ENCODE data around the gene NDUFS8. TPM values are rescaled to one million over a fixed set of nuclear protein-coding genes. Genes with fewer than 3 reads are reported as not detected.

The NDUFS8 gene
- total RNA-seq, 1 experiment from 2014 or later, result 166 TPM

DNA sequence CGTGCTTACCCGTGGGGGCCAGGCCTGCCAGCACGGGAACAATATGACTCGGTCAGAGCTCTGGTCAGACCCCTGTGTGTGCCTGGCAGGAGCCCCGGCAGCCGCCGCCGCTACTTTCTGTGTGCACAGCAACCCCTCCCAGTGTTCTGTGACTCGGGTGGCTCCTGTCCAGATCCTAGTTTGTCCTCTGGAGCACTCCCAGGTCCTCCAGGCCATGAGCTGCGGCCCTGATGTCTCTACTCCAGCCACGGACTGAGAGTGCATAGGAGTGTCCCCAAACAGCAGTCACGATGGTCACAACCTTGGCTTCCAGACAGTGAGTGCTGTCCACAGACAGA, 3.2 kb downstream of the NDUFS8 start:
- TF ChIP-seq, protein P1, sequence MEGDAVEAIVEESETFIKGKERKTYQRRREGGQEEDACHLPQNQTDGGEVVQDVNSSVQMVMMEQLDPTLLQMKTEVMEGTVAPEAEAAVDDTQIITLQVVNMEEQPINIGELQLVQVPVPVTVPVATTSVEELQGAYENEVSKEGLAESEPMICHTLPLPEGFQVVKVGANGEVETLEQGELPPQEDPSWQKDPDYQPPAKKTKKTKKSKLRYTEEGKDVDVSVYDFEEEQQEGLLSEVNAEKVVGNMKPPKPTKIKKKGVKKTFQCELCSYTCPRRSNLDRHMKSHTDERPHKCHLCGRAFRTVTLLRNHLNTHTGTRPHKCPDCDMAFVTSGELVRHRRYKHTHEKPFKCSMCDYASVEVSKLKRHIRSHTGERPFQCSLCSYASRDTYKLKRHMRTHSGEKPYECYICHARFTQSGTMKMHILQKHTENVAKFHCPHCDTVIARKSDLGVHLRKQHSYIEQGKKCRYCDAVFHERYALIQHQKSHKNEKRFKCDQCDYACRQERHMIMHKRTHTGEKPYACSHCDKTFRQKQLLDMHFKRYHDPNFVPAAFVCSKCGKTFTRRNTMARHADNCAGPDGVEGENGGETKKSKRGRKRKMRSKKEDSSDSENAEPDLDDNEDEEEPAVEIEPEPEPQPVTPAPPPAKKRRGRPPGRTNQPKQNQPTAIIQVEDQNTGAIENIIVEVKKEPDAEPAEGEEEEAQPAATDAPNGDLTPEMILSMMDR (IDR thresholded peaks at IDR 0.05; ENCODE audit: unreplicated experiment), result no peak
- no peak for DNase-seq
- H3K36me3 Mint-ChIP-seq (ENCODE audit: insufficient read depth, unreplicated experiment), result peaks cover 65% of the 10 kb centered on the region
- H3K27me3 Mint-ChIP-seq (ENCODE audit: unreplicated experiment), result no peaks in the 10 kb centered on the region
- CTCF ChIA-PET, result interaction anchor here (0.6 to 0.7 kb wide), 2 partner anchors 25 to 605 kb away, joined by 3 read pairs; no protein-coding TSS in a partner anchor
- H3K4me1 Mint-ChIP-seq (ENCODE audit: low read depth, unreplicated experiment), result peaks cover 27% of the 10 kb centered on the region
- no peak overlapping the region for H3K27ac Mint-ChIP-seq (ENCODE audit: unreplicated experiment)
- intact Hi-C loops (cut with micrococcal nuclease; ENCODE audit: unreplicated experiment), result loop anchor here (10.0 kb wide), 1 partner anchor 171 kb away; no protein-coding TSS in a partner anchor
- BruUV-seq (replicated peaks), result no TSS peak
- no peak overlapping the region for H3K4me3 Mint-ChIP-seq (ENCODE audit: low read depth, unreplicated experiment)
- H3K9me3 Mint-ChIP-seq (ENCODE audit: low read depth, unreplicated experiment), result no peaks in the 10 kb centered on the region

DNA sequence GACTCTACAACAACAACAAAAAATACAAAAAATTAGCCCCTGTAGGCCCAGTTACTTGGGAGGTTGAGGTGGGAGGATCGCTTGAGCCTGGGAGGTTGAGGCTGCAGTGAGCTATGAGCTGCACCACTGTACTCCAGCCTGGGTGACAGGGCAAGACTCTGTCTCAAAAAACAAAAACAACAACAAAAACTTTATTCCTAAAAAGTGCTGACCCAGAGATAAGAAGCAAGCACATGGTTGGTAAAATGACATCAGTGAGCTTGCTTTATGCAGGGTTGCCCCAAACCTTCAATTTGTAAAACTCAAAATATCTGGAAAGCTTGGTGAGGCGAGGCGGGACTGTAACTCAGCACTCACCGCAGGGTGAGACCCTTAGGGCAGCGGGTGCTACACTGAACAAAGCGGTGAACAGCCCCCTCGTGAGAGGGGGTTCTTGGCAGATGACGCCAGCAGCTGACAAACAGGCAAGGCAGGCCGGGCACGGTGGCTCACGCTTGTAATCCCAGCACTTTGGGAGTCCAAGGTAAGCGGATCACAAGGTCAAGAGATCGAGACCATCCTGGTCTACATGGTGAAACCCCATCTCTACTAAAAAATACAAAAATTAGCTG, 4.9 kb downstream of the NDUFS8 start:
- no peak for DNase-seq
- no peaks in the 10 kb centered on the region for H3K9me3 Mint-ChIP-seq (ENCODE audit: low read depth, unreplicated experiment)
- H3K4me1 Mint-ChIP-seq (ENCODE audit: low read depth, unreplicated experiment), result peaks cover 17% of the 10 kb centered on the region
- H3K4me3 Mint-ChIP-seq (ENCODE audit: low read depth, unreplicated experiment), result no peak overlapping the region
- no peaks in the 10 kb centered on the region for H3K27me3 Mint-ChIP-seq (ENCODE audit: unreplicated experiment)
- H3K36me3 Mint-ChIP-seq (ENCODE audit: insufficient read depth, unreplicated experiment), result peaks cover 53% of the 10 kb centered on the region
- TF ChIP-seq, protein P1 (IDR thresholded peaks at IDR 0.05; ENCODE audit: unreplicated experiment), result no peak
- CTCF ChIA-PET, result no interaction called here
- intact Hi-C loops (cut with micrococcal nuclease; ENCODE audit: unreplicated experiment), result loop anchor here (10.0 kb wide), 1 partner anchor 169 kb away; no protein-coding TSS in a partner anchor
- BruUV-seq (replicated peaks), result no TSS peak
- H3K27ac Mint-ChIP-seq (ENCODE audit: unreplicated experiment), result no peak overlapping the region

DNA sequence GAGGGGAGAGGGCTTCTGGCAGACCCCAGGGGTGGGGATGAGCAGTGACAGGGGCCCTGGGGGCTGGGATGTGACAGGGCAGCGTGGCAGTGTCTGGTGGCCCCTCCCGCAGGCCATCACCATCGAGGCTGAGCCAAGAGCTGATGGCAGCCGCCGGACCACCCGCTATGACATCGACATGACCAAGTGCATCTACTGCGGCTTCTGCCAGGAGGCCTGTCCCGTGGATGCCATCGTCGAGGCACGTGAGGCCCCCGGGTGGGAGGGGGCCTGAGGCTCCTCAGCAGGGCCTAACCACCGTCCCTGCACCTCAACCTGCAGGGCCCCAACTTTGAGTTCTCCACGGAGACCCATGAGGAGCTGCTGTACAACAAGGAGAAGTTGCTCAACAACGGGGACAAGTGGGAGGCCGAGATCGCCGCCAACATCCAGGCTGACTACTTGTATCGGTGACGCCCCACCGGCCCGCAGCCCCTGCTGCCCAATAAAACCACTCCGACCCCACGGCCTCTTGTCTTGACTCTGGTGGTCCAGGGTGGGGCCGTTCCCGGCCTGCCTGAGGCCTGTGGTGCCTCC, 5.7 kb downstream of the NDUFS8 start:
- no peak overlapping the region for H3K27ac Mint-ChIP-seq (ENCODE audit: unreplicated experiment)
- TF ChIP-seq, protein P1 (IDR thresholded peaks at IDR 0.05; ENCODE audit: unreplicated experiment), result no peak
- DNase-seq, result no peak
- intact Hi-C loops (cut with micrococcal nuclease; ENCODE audit: unreplicated experiment), result loop anchor here (10.0 kb wide), 1 partner anchor 169 kb away; no protein-coding TSS in a partner anchor
- H3K4me3 Mint-ChIP-seq (ENCODE audit: low read depth, unreplicated experiment), result no peak overlapping the region
- no TSS peak for BruUV-seq (replicated peaks)
- no peaks in the 10 kb centered on the region for H3K27me3 Mint-ChIP-seq (ENCODE audit: unreplicated experiment)
- H3K4me1 Mint-ChIP-seq (ENCODE audit: low read depth, unreplicated experiment), result peaks cover 18% of the 10 kb centered on the region
- peaks cover 44% of the 10 kb centered on the region for H3K36me3 Mint-ChIP-seq (ENCODE audit: insufficient read depth, unreplicated experiment)
- CTCF ChIA-PET, result interaction anchor here (0.7 kb wide), 1 partner anchor 70 kb away, joined by 4 read pairs; no protein-coding TSS in a partner anchor
- H3K9me3 Mint-ChIP-seq (ENCODE audit: low read depth, unreplicated experiment), result no peaks in the 10 kb centered on the region

DNA sequence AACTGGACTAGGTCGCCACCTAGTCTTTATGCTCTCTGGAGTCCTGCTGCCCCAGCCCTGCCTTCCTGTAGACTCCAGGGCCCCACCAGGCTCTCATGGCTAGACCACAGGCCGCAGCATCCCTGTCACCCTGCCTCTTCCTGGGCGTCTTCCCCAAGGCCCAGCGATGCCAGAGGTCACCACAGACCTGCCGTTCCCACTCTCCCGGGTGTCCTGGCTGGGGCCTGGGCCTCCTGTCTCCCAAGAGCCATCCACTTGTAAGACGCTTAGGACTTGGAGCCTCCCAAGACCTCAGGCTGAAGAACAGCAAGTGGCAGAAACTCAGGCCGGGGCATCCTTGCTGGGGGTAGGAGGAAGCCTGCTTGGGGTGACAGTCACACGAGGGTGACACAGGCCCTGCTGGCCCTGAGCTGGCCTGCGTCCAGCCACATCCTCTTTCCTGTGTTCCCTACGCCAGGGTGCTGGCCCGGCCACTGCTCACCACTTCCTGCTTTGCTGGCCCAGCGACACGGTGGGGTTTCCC, 6.3 kb downstream of the NDUFS8 start:
- H3K9me3 Mint-ChIP-seq (ENCODE audit: low read depth, unreplicated experiment), result no peaks in the 10 kb centered on the region
- H3K27me3 Mint-ChIP-seq (ENCODE audit: unreplicated experiment), result no peaks in the 10 kb centered on the region
- no TSS peak for BruUV-seq (replicated peaks)
- no peak overlapping the region for H3K4me3 Mint-ChIP-seq (ENCODE audit: low read depth, unreplicated experiment)
- intact Hi-C loops (cut with micrococcal nuclease; ENCODE audit: unreplicated experiment), result loop anchor here (10.0 kb wide), 1 partner anchor 168 kb away; no protein-coding TSS in a partner anchor
- peaks cover 39% of the 10 kb centered on the region for H3K36me3 Mint-ChIP-seq (ENCODE audit: insufficient read depth, unreplicated experiment)
- DNase-seq, result no peak
- TF ChIP-seq, protein P1 (IDR thresholded peaks at IDR 0.05; ENCODE audit: unreplicated experiment), result no peak
- CTCF ChIA-PET, result no interaction called here
- H3K27ac Mint-ChIP-seq (ENCODE audit: unreplicated experiment), result peak overlapping the region; percentile 56
- peaks cover 13% of the 10 kb centered on the region for H3K4me1 Mint-ChIP-seq (ENCODE audit: low read depth, unreplicated experiment)

All from Calu3 (cell line).